Ramos (cell line): ENCODE results near the gene PPM1H.
"Not testable (repeated sequence)": the region's sequence is repeated elsewhere in the genome, so short reads cannot be mapped to it uniquely, and the experiment has no call there.

Source experiments
- in situ Hi-C: fragments of 300-500 bp; cut with MboI; formaldehyde crosslinking; loops from one replicate; pipeline ENCODE4 v1.14.3; 2022; ENCODE audit warnings: low sequenced_read_pairs; ENCODE audit not compliant: unreplicated experiment

Gene PPM1H

GRCh38 chr12:62910549-62911169 is 24.3 kb downstream of the PPM1H start:
- in situ Hi-C loops = no loop called here

GRCh38 chr12:62909340-62909739 is 25.6 kb downstream of the PPM1H start:
- in situ Hi-C loops = no loop called here

GRCh38 chr12:62908674-62909073 is 26.3 kb downstream of the PPM1H start:
- in situ Hi-C loops = no loop called here

- in situ Hi-C loops = no loop called here
These were observed 27.4 kb downstream of the PPM1H start for GRCh38 chr12:62907561-62907960.

GRCh38 chr12:62907078-62907477 is 27.9 kb downstream of the PPM1H start:
- in situ Hi-C loops = no loop called here

- in situ Hi-C loops = no loop called here
These were observed 31.8 kb downstream of the PPM1H start for GRCh38 chr12:62903151-62903550.

- in situ Hi-C loops = no loop called here
These were observed 34.2 kb downstream of the PPM1H start for GRCh38 chr12:62900686-62901272.

GRCh38 chr12:62899568-62900390 is 35.2 kb downstream of the PPM1H start:
- in situ Hi-C loops = no loop called here

- in situ Hi-C loops = no loop called here
These were observed 36.4 kb downstream of the PPM1H start for GRCh38 chr12:62898526-62898925.

GRCh38 chr12:62895351-62895877 is 39.5 kb downstream of the PPM1H start:
- in situ Hi-C loops = no loop called here

- in situ Hi-C loops = no loop called here
These were observed 41.7 kb downstream of the PPM1H start for GRCh38 chr12:62893276-62893675.

- in situ Hi-C loops = no loop called here
These were observed 43.0 kb downstream of the PPM1H start for GRCh38 chr12:62891805-62892549.

GRCh38 chr12:62888454-62889110 is 46.4 kb downstream of the PPM1H start:
- in situ Hi-C loops = no loop called here

GRCh38 chr12:62886796-62887195 is 48.2 kb downstream of the PPM1H start:
- in situ Hi-C loops = no loop called here

- in situ Hi-C loops = no loop called here
These were observed 49.7 kb downstream of the PPM1H start for GRCh38 chr12:62885242-62885641.

- in situ Hi-C loops = not testable (repeated sequence)
These were observed 50.1 kb downstream of the PPM1H start for GRCh38 chr12:62884832-62885231.

- in situ Hi-C loops = no loop called here
These were observed 52.3 kb downstream of the PPM1H start for GRCh38 chr12:62882696-62883095.

GRCh38 chr12:62882140-62882539 is 52.8 kb downstream of the PPM1H start:
- in situ Hi-C loops = no loop called here

- in situ Hi-C loops = no loop called here
These were observed 55.3 kb downstream of the PPM1H start for GRCh38 chr12:62879691-62880090.

GRCh38 chr12:62879228-62879627 is 55.7 kb downstream of the PPM1H start:
- in situ Hi-C loops = not testable (repeated sequence)
